Stimulated activated CD4-positive, alpha-beta T cell treated with anti-CD3 and anti-CD28 coated beads, Interleukin-1b, Interleukin-23, amount 100 ng/mL, for 48 hours (primary cell): ENCODE measurements around the gene SYT8.

Experiments
- DNase-seq: peaks from one replicate; pipeline ENCODE4 v3.0.0-alpha.2; 2020

The SYT8 gene

GRCh38 chr11:1846453-1846932 is 11.7 kb downstream of the SYT8 start:
- no peak for DNase-seq

DNA sequence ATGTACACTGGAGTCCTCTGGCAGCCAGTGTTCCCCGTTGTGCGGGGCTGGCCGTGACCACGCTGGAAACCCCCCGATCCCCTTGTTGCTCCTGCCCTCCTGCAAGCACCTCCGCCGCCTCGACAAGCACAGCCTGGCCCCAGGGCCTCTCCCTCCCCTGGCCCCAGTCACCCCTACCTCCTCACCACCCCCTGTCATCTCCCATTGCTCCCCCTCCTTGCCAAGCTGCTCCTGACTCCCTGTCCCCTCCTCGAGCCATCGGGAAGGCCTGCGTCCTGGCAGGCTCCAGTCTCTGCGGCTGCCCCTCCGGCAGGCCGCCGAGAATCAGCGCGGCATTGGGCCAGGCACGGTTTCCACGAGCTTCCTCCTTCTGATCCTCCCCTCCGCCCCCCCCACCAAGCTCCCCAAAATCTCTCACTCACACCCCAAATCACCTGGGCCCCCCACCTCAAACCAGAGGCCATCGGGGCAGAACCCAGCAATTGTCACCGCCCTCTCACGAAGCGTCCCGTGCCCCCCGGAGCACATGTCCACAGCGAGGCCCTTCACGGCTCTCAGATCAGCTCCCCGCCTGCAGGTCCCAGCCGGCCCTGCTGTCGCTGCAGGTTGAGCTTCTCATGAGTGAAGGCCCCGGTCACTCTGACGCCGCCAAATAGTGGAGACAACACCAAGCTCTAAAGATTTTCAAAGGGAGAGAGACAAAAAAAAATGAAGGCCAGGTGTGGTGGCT is 12.4 kb downstream of the SYT8 start:
- DNase-seq: no peak

- no peak for DNase-seq
Measured at GRCh38 chr11:1847926-1848639, 13.3 kb downstream of the SYT8 start.

DNA sequence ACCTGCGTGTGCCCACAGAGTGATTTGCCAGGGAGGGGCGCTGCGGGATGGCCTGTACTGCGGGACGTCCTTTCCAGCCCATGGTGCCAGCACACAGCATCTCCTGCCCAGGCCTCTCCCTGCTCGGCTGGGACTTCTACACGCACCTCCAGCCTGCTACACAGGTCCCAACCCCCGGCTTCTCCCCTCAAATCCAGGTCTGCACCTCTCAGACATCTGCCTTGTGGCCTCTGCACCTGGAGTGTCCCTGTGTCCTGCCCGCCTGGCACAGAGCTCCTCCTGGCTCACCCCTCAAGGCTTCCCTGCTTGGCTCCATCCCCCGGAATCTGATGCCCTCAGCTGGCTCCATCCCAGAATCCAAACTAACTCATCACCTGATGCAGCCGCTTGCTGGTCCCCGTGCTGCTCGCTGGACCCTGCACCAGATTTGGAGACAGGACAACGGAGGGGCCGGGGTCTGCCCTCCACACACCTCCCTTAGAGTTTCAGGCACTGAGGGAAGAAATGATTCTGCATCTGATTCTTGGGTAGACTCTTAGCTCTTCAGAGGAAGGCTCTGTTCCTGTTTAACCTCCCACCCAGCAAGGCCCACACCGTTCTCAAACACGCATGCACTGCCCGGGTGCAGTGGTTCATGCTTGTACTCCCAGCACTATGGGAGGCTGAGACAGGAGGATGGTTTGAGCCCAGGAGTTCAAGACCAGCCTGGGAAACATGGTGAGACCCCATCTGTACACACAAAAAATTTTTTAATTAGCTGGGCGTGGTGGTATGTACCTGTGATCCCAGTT is 14.0 kb downstream of the SYT8 start:
- DNase-seq: no peak

GRCh38 chr11:1851468-1852180 is 16.8 kb downstream of the SYT8 start:
- DNase-seq: no peak

DNA sequence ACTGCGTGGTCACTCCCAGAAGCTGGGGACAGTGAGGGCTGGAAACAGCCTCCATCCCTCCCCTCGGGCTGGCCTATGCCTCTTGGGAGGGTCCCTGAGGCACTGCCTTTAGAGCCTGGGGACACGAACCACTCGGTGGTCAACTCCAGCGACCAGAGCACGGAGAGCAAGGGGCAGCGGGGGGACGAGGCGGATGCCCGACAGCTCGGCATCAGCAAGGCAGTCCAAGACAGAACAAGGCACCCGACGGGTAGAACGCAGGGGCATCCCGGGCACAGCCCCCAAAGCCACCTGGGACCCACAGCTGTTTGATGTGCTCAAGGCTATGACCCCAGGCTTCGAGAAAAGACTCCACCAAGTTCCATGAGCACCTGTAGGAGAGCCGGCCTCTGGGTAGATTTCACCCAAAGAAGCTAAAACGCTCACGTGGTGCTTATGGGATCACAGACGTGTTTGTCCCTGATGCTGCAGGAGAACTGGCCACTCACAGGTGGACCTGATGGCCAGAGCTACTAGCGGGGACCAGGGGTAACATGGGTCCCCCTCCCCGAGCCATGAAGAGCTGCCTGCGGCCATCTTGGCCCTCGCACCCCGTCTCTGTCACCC is 17.6 kb downstream of the SYT8 start:
- DNase-seq: no peak

- peak; percentile 81 for DNase-seq
Measured at GRCh38 chr11:1852877-1853276, 18.1 kb downstream of the SYT8 start, which contains the start of gene LSP1. LSP1 (plus strand) TSS chr11:1853084; CDS start chr11:1853145, 61 bp downstream.

- DNase-seq: no peak
Measured at GRCh38 chr11:1853376-1854131, 18.8 kb downstream of the SYT8 start.

GRCh38 chr11:1854132-1854948 is 19.6 kb downstream of the SYT8 start:
- DNase-seq: no peak

DNA sequence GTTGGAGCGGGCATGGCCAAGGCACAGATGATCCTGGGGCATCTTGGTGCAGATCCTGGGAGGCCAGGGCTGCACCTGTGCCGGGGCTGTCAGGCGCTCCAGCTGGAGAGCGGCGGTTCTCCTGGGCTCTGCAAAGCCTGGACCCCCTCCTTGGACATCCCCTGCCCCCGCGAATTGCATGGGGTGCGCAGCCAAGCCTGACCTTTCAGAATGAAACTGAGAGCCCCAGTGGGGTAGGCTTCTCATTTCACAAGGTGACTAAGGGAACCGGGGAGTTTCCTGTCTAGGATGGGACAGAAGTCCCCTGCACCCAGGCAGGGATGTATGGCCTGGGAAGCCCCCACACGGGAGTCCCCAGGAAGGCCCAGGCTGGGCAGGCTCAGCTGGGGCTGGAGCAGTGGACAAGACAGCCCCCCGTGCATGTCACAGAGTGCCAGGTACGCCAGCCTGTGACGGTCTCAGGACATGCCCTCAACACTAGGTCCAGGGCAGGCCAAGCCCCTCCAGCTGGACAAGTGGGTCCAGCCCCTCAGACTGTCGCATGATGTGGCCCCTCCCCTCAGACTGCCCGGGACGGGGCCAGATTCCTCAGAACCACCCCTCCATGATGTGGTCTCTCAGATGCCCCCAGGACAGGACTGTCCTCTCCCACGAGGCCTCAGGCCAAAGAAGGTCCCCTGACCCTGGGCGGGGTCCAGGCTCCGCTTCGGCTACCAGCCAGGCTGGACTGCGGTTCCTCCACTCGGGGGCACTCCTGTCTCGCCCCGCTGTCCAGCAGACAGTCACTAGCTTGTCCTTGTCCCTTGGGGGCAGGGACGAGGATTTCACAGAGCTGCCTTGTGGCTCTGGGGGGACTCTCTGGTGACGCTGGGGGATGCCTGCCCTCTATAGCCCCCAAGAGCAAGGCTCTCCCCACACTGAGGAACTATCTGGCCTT is 20.4 kb downstream of the SYT8 start:
- DNase-seq: peak; percentile 62

- DNase-seq: no peak
Measured at GRCh38 chr11:1855886-1856265, 21.1 kb downstream of the SYT8 start.

DNA sequence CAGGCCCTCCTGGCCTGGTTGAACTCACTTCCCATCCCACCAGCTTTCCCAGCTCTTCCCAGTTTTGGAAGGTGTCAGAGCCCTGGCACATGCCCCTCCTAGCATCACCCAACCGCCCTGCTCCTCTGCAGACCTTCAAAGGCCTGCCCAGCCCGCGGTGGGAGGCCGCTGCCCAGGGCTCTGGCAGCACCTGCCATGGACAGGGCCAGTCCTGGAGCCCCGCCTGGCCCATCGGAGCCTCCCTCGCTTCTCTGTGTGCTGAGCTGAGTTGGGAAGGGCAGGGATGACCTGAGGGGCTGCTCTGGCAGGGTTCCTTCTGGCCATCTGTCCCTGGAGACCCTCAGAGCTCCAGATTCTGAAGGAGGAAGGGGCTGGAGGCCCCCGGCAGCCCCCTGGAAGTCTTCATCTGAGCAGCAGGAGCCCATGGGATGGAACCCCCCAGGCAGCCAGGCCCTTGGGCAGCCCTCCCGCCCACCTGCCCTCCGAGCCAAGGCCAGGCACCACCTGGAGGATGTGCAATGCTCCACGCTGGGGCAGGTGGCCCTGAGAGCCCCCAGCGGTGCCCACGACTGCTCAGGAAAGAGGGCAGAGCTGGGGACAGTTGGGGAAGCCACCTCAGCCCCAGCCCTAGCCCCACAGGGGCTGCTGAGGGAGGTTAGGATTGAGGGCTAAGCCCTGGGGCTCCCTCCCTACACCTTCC is 21.7 kb downstream of the SYT8 start:
- no peak for DNase-seq

- no peak for DNase-seq
Measured at GRCh38 chr11:1857064-1857463, 22.3 kb downstream of the SYT8 start.

DNA sequence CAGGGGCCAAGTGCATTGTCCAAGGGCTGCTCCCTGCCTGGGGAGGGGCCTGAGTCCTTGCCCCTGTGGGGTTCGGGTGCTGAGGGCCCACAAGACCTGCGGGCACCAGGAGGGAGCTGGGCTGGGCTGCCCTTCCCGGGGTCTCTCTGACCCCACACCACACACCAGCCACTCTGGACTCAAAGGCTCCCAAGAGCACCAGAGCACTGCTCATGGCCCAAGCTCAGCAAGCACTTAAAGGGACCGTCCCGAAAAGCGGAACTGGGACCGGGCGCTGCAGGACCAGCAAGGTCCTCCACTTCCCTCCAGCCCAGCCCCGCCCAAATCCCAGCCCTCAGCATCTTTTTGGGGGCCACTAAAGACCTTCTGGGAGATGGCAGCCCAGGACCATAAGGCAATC is 23.4 kb downstream of the SYT8 start:
- no peak for DNase-seq

DNA sequence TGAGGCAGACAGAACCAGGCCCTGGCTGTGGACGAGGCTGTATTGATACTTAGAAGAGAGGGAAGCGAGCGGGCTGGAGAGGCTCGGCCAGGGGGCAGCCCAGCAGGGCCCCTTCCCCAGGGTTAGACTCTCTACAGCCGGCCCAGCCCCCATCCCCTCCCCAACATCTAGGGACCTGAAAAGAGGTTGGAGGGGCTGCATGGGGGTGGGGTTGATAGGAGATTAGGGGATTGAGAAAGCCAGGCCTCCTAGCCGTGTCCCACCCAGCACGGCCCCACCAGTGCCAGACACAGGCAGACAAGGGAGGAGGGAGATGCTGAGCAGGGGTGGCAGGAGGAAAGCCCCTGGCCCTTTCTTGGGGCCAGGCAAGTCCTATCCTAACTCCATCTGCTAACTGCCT is 23.8 kb downstream of the SYT8 start:
- DNase-seq: no peak

DNA sequence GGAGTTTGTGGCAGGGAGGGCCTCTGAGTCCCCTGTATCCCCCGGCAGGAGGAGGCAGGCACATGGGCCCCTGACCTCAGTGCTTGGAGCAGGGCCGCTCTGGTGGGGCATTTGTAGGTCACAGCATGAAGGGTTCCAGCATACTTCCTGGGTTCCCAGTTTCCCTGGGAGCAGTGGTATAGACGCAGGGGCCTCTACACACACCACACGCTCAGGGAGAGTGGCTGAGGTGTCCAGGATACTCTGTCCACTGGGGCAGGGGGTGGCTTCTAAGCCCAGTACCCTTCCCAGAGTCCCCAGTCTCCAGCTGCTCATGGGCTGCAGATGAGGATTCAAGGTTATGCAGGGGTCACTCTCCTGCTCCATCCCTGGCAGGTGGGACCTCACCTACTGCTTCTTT is 24.2 kb downstream of the SYT8 start:
- no peak for DNase-seq

GRCh38 chr11:1860108-1860507 is 25.3 kb downstream of the SYT8 start:
- no peak for DNase-seq

DNA sequence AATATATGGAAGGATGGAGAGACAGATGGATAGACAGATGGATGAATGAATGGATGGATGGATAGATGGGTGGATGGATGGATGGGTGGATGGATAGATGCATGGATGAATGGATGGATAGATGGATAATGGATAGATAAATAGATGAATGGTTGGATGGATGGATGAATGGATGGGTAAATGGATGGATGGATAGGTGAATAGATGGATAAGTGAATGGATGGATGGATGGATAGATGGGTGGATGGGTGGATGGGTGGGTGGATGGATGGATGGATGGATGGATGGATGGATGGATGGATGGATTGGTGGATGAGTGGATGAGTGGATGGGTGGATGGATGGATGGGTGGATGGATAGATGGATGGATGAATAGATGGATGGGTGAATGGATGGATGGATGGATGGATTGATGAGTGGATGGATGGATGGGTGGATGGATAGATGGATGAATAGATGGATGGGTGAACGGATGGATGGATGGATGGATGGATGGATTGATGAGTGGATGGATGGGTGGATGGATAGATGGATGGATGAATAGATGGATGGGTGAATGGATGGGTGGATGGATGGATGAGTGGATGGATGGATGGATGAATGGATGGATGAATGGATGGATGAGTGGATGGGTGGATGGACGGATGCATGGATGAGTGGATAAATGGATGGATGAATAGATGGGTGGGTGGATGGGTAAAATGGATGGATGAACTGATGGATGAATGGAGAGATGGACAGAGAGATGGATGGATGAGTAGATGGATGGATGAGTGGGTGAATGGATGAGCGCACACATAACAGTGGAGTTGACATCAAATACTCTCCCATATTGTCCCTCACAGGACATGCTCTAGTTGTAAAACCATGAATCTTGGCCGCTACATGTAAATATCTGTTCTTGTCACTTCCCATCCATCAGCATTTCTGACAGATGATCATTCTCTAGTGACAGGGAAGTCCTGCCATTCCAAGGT is 26.9 kb downstream of the SYT8 start:
- DNase-seq: no peak
